Vagina (tissue), 2 donors: ENCODE results near the gene WFDC10B.

Experiments used
- POLR2AphosphoS5 ChIP-seq, 2 donors: sonication (generic); formaldehyde crosslinking; IDR thresholded peaks; one replicate each; pipeline ENCODE4 v1.9.0; 2017; ENCODE audit warnings: antibody characterized with exemption in 2 of 2, mild to moderate bottlenecking in 2 of 2, low read depth in 1 of 2; ENCODE audit not compliant: insufficient read depth in 1 of 2
- TF ChIP-seq, protein P1 (sequence below), 3 experiments: fragments of 450-650 bp in 2 of 3; fragments of 200-600 bp in 1 of 3; sonication (generic) in 1 of 3; IDR thresholded peaks; one replicate each; pipeline ENCODE4 v1.5.1; 2017 to 2019; ENCODE audit warnings: antibody characterized with exemption in 3 of 3, mild to moderate bottlenecking in 2 of 3, moderate library complexity in 2 of 3

DNA sequence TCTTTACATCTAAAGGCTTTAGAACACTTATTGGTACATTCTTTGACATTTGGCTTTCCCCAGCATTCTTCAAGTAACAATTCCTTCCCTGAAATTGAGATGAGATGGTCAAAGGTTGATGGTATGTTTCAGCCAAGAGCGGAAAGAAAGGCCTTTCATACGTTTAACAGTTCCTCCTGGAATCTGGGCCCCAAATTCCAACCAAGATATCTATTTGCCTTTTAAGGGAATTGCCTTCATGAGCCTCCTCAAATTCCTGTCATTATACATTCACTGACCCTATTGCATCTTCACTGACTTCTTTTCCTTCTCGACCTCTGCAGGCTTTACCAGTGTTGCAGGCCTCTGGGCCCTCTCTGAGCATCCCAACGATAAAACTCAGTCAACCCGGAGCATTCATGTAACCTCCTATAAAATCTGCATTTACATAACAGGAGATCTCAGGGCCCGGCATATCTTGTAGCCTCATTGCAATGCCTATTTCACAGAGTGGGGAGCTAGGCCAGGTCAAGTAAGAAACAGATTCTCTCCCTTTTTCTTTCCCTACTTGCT, 55.4 kb downstream of the WFDC10B start:
- TF ChIP-seq, protein P1, sequence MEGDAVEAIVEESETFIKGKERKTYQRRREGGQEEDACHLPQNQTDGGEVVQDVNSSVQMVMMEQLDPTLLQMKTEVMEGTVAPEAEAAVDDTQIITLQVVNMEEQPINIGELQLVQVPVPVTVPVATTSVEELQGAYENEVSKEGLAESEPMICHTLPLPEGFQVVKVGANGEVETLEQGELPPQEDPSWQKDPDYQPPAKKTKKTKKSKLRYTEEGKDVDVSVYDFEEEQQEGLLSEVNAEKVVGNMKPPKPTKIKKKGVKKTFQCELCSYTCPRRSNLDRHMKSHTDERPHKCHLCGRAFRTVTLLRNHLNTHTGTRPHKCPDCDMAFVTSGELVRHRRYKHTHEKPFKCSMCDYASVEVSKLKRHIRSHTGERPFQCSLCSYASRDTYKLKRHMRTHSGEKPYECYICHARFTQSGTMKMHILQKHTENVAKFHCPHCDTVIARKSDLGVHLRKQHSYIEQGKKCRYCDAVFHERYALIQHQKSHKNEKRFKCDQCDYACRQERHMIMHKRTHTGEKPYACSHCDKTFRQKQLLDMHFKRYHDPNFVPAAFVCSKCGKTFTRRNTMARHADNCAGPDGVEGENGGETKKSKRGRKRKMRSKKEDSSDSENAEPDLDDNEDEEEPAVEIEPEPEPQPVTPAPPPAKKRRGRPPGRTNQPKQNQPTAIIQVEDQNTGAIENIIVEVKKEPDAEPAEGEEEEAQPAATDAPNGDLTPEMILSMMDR (IDR thresholded peaks at IDR 0.05), result no peak
- no peak for TF ChIP-seq POLR2AphosphoS5 (IDR thresholded peaks at IDR 0.05; ENCODE audit: insufficient read depth in 1 of 2, low read depth in 1 of 2)
